ENCODE data around the gene KCNN1.
A peak's percentile ranks its signal among the peaks of the same experiment; 100 is the strongest.

KCNN1 gene

DNA sequence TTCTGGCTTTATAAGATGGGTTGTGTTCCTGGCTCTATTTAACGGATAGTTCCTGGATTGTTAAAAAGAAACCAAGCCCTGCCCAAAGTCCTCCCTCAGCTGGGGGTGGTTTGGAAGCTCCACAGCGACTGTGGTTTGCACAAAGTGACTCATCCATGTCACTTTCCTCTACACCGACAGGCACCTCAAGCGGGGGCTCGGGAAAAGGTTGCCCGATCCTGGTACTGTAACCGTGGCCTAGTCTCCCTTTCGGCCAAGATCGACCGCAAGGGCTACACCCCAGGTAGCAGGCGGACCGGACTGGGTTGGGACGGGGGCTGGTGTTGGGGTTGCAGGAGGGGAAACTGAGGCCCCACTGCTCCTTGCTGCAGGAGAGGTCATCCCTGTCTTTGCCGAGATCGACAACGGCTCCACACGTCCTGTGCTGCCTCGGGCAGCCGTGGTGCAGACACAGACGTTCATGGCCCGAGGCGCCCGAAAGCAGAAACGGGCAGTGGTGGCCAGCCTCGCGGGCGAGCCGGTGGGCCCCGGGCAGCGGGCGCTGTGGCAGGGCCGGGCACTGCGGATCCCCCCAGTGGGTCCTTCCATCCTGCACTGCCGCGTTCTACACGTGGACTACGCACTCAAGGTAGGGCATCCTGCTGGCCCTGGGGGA, 42.6 kb downstream of the KCNN1 start:
- TF ChIP-seq CTCF (IDR thresholded peaks at IDR 0.05; ENCODE audit: low read depth, low read length): no peak
- DNase-seq (ENCODE audit: low read depth in 2 of 2): peak in 1 of 2 donors; percentile 31
- H3K4me3 ChIP-seq (replicated peaks in 1 of 2; ENCODE audit: low read depth in 2 of 2, low read length in 2 of 2): peak overlapping the region; percentile 17 to 59

DNA sequence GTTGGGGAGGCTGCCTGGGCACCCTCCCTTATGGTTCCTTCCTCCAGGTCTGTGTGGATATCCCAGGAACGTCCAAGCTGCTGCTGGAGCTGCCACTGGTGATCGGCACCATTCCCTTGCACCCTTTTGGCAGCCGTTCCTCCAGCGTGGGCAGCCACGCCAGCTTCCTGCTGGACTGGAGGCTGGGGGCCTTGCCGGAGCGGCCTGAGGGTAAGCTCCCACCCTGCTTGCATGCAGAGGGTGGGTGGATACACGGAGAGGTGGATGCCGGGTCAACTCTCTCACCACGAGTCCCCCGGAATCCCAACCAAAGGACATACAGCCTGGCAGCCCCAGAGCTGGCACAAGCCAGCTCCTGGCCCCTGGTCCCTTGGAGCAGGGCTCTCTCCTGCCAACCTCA, 43.2 kb downstream of the KCNN1 start:
- peak overlapping the region in 1 of 2 donors; percentile 8 for H3K4me3 ChIP-seq (replicated peaks in 1 of 2; ENCODE audit: low read depth in 2 of 2, low read length in 2 of 2)
- no peak for TF ChIP-seq CTCF (IDR thresholded peaks at IDR 0.05; ENCODE audit: low read depth, low read length)
- no peak for DNase-seq (ENCODE audit: low read depth in 2 of 2)

- DNase-seq (ENCODE audit: low read depth in 2 of 2): no peak
- no peak overlapping the region for H3K4me3 ChIP-seq (replicated peaks in 1 of 2; ENCODE audit: low read depth in 2 of 2, low read length in 2 of 2)
- TF ChIP-seq CTCF (IDR thresholded peaks at IDR 0.05; ENCODE audit: low read depth, low read length): no peak
Observed at GRCh38 chr19:18013210-18014111, 46.6 kb downstream of the KCNN1 start.

DNA sequence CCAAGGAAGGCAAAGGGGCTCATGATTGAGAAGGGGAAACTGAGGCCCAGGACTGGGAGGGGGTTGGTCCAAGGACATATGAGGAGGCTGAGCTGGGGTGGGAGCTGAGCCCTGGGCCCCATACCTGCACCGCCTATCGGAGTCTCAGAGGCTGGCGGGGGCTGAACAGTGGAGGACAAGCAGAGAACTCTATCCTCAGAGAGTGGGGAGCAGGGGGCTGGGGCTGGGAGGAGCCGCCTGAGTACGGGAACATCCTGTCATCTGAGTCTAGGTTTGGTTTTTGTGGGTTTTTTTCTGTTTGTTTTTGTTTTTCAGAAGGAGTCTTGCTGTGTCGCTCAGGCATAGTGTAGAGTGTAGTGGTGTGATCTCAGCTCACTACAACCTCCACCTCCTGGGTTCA, 47.3 kb downstream of the KCNN1 start:
- TF ChIP-seq CTCF (IDR thresholded peaks at IDR 0.05; ENCODE audit: low read depth, low read length): no peak
- no peak for DNase-seq (ENCODE audit: low read depth in 2 of 2)
- no peak overlapping the region for H3K4me3 ChIP-seq (replicated peaks in 1 of 2; ENCODE audit: low read depth in 2 of 2, low read length in 2 of 2)

- TF ChIP-seq CTCF (IDR thresholded peaks at IDR 0.05; ENCODE audit: low read depth, low read length): no peak
- no peak overlapping the region for H3K4me3 ChIP-seq (replicated peaks in 1 of 2; ENCODE audit: low read depth in 2 of 2, low read length in 2 of 2)
- no peak for DNase-seq (ENCODE audit: low read depth in 2 of 2)
Observed at GRCh38 chr19:18016209-18016910, 49.5 kb downstream of the KCNN1 start.

GRCh38 chr19:18017275-18018083, 50.6 kb downstream of the KCNN1 start:
- peak in 1 of 2 donors; percentile 47 for DNase-seq (ENCODE audit: low read depth in 2 of 2)
- no peak for TF ChIP-seq CTCF (IDR thresholded peaks at IDR 0.05; ENCODE audit: low read depth, low read length)
- no peak overlapping the region for H3K4me3 ChIP-seq (replicated peaks in 1 of 2; ENCODE audit: low read depth in 2 of 2, low read length in 2 of 2)
